IPS DF 4.7 (cell line): ENCODE results near the gene PTRH1.

Experiments
- DNase-seq: peaks from one replicate; pipeline ENCODE4 v3.0.0-alpha.2; 2013; ENCODE audit warnings: low spot score; ENCODE audit errors: extremely low read depth

Gene PTRH1

GRCh38 chr9:127741831-127742434 lies 26.5 kb upstream of the PTRH1 start:
- no peak for DNase-seq

- DNase-seq: no peak
These were observed 24.3 kb upstream of the PTRH1 start for GRCh38 chr9:127739614-127740330.

GRCh38 chr9:127738666-127739065 lies 23.2 kb upstream of the PTRH1 start:
- DNase-seq: no peak

GRCh38 chr9:127735530-127736185 lies 20.2 kb upstream of the PTRH1 start:
- no peak for DNase-seq

- peak; percentile 89 for DNase-seq
These were observed 19.5 kb upstream of the PTRH1 start, which contains the start of gene TOR2A for GRCh38 chr9:127734747-127735529. TOR2A (minus strand) TSS chr9:127735294; CDS start chr9:127735270, 24 bp downstream.

- no peak for DNase-seq
These were observed 18.8 kb upstream of the PTRH1 start for GRCh38 chr9:127734247-127734746.

GRCh38 chr9:127733614-127734013 lies 18.2 kb upstream of the PTRH1 start:
- no peak for DNase-seq

- no peak for DNase-seq
These were observed 17.0 kb upstream of the PTRH1 start for GRCh38 chr9:127732444-127732843.

- DNase-seq: no peak
These were observed 16.5 kb upstream of the PTRH1 start for GRCh38 chr9:127731938-127732337.

- DNase-seq: no peak
These were observed 15.4 kb upstream of the PTRH1 start for GRCh38 chr9:127730799-127731410.

- no peak for DNase-seq
These were observed 14.8 kb upstream of the PTRH1 start for GRCh38 chr9:127730262-127730661.

GRCh38 chr9:127729522-127730256 lies 14.2 kb upstream of the PTRH1 start:
- DNase-seq: no peak

- DNase-seq: no peak
These were observed 13.3 kb upstream of the PTRH1 start for GRCh38 chr9:127728808-127729207.

GRCh38 chr9:127726871-127727270 lies 11.4 kb upstream of the PTRH1 start:
- DNase-seq: no peak

- no peak for DNase-seq
These were observed 8.5 kb upstream of the PTRH1 start for GRCh38 chr9:127724012-127724411.

GRCh38 chr9:127723444-127723843 lies 8.0 kb upstream of the PTRH1 start:
- DNase-seq: no peak

GRCh38 chr9:127723013-127723412 lies 7.5 kb upstream of the PTRH1 start:
- DNase-seq: no peak

- DNase-seq: no peak
These were observed 6.7 kb upstream of the PTRH1 start for GRCh38 chr9:127722055-127722745.

GRCh38 chr9:127721391-127721821 lies 5.9 kb upstream of the PTRH1 start:
- DNase-seq: no peak

- DNase-seq: no peak
These were observed 5.4 kb upstream of the PTRH1 start for GRCh38 chr9:127720865-127721227.
